Mesendoderm (in vitro differentiated cells): Measurements from ENCODE around the gene PRKCQ.

Experiments used
- DNase-seq: peaks from one replicate; pipeline ENCODE4 v3.0.0; 2013
- H2AK5ac ChIP-seq: 2 replicates; pipeline ENCODE4 v1.6.1; 2013; ENCODE audit warnings: low read length, inconsistent platforms
- H2BK120ac ChIP-seq: 2 replicates; pipeline ENCODE4 v1.6.1; 2013; ENCODE audit warnings: low read depth, mild to moderate bottlenecking, low read length, moderate library complexity, mixed read lengths
- H2BK15ac ChIP-seq: replicated peaks from 2 replicates; pipeline ENCODE4 v1.6.1; 2013; ENCODE audit warnings: low read depth, mild to moderate bottlenecking, moderate library complexity
- H2BK5ac ChIP-seq: 2 replicates; pipeline ENCODE4 v1.6.1; 2013; ENCODE audit warnings: low read length, inconsistent platforms
- H3K18ac ChIP-seq: 2 replicates; pipeline ENCODE4 v1.6.1; 2013; ENCODE audit warnings: mild to moderate bottlenecking, low read length, mixed read lengths
- H3K23ac ChIP-seq: one replicate; pipeline ENCODE4 v1.6.1; 2013; ENCODE audit warnings: low read length
- H3K27ac ChIP-seq: 2 replicates; pipeline ENCODE4 v1.5.1; 2013; ENCODE audit warnings: low read depth, mild to moderate bottlenecking, inconsistent platforms, low read length, moderate library complexity
- H3K27me3 ChIP-seq: 2 replicates; pipeline ENCODE4 v1.6.1; 2013; ENCODE audit warnings: low read length, control low read depth, mild to moderate bottlenecking, inconsistent platforms; ENCODE audit not compliant: insufficient read depth, poor library complexity
- H3K36me3 ChIP-seq: 2 replicates; pipeline ENCODE4 v1.6.1; 2013; ENCODE audit warnings: low read length, inconsistent platforms; ENCODE audit not compliant: control insufficient read depth, insufficient read depth
- H3K4ac ChIP-seq: one replicate; pipeline ENCODE4 v1.6.1; 2013; ENCODE audit warnings: low read depth, mild to moderate bottlenecking, low read length, moderate library complexity
- H3K4me1 ChIP-seq: 2 replicates; pipeline ENCODE4 v1.6.1; 2013; ENCODE audit warnings: low read depth, low read length, inconsistent platforms; ENCODE audit not compliant: control insufficient read depth
- H3K4me2 ChIP-seq: 2 replicates; pipeline ENCODE4 v1.6.1; 2013; ENCODE audit warnings: low read length
- H3K4me3 ChIP-seq: 2 replicates; pipeline ENCODE4 v1.5.1; 2013; ENCODE audit warnings: mild to moderate bottlenecking, low read length
- H3K56ac ChIP-seq: one replicate; pipeline ENCODE4 v1.6.1; 2013; ENCODE audit warnings: low read length
- H3K79me1 ChIP-seq: 2 replicates; pipeline ENCODE4 v1.6.1; 2013; ENCODE audit warnings: low read length, inconsistent platforms
- H3K79me2 ChIP-seq: 2 replicates; pipeline ENCODE4 v1.6.1; 2013; ENCODE audit warnings: mild to moderate bottlenecking, low read length; ENCODE audit not compliant: control insufficient read depth, insufficient read depth
- H3K9ac ChIP-seq: 2 replicates; pipeline ENCODE4 v1.6.1; 2013; ENCODE audit warnings: low read length, inconsistent platforms
- H4K5ac ChIP-seq: one replicate; pipeline ENCODE4 v1.6.1; 2013; ENCODE audit warnings: low read length
- H4K8ac ChIP-seq: one replicate; pipeline ENCODE4 v1.6.1; 2013; ENCODE audit warnings: low read depth, mild to moderate bottlenecking, control low read depth, low read length, moderate library complexity
- WGBS: extraction: QIAGEN DNeasy Blood & Tissue Kit; methylation state at CpG from one replicate; pipeline ENCODE4 v1.1.7; 2013; ENCODE audit warnings: low lambda C conversion rate, missing lambda C conversion rate; ENCODE audit not compliant: insufficient coverage; ENCODE audit errors: extremely low coverage; 5-methylcytosine and 5-hydroxymethylcytosine counted together

PRKCQ gene

GRCh38 chr10:6564367-6564766 is 15.7 kb downstream of the PRKCQ start:
- no CpG with 5 or more reads among the region's 5 CpGs for WGBS

DNA sequence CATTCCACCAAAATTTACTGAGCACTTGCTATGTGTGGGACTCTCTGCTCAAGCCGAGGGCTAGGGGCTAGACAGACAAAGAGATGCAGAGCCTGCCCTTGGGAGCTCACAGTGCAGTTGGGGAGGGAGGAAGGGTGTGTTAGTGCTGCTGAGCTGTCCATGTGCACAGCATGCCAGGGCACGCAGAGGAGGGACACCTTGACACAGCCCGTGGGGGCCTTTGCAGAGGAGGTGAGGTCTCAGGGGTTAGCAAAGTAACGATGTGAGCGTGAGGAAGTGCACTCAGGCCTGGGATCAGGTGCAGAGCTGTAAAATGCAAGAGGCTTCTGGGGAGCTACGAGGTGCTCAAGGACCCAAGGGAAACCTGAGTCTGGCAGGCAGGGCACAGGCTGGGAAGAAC is 16.3 kb downstream of the PRKCQ start:
- Histone ChIP-seq H3K4me3 (no peak overlapping the region), H3K56ac (no peak overlapping the region), H3K79me1 (no peaks in the 10 kb centered on the region), H4K8ac (no peak overlapping the region), H3K79me2 (no peaks in the 10 kb centered on the region), H3K27me3 (no peaks in the 10 kb centered on the region), H3K27ac (no peak overlapping the region), H2BK15ac (no peak overlapping the region), H3K9ac (no peak overlapping the region), H2AK5ac (no peak overlapping the region), H3K36me3 (no peaks in the 10 kb centered on the region), H2BK120ac (no peak overlapping the region), H3K4me2 (no peak overlapping the region), H3K4ac (no peak overlapping the region), H2BK5ac (no peak overlapping the region), H3K4me1 (peaks cover 5% of the 10 kb centered on the region), H4K5ac (no peak overlapping the region), H3K23ac (no peak overlapping the region), H3K18ac (no peak overlapping the region)
- DNase-seq: no peak
- no CpG with 5 or more reads among the region's 6 CpGs for WGBS

More at GRCh38 chr10:6564367-6564766, 15.7 kb downstream of the PRKCQ start:
- H3K23ac ChIP-seq: no peak overlapping the region
- no peak overlapping the region for H3K18ac ChIP-seq
- H3K27ac ChIP-seq: no peak overlapping the region
- no peak overlapping the region for H4K8ac ChIP-seq
- H3K56ac ChIP-seq: no peak overlapping the region
- no peaks in the 10 kb centered on the region for H3K36me3 ChIP-seq
- no peak overlapping the region for H2AK5ac ChIP-seq
- no peak overlapping the region for H4K5ac ChIP-seq
- H3K4me3 ChIP-seq: no peak overlapping the region
- no peaks in the 10 kb centered on the region for H3K27me3 ChIP-seq
- H3K79me1 ChIP-seq: no peaks in the 10 kb centered on the region
- DNase-seq: no peak
- peaks cover 9% of the 10 kb centered on the region for H3K4me1 ChIP-seq
- no peak overlapping the region for H3K4me2 ChIP-seq
- H2BK120ac ChIP-seq: no peak overlapping the region
- no peaks in the 10 kb centered on the region for H3K79me2 ChIP-seq
- H3K9ac ChIP-seq: no peak overlapping the region
- no peak overlapping the region for H2BK15ac ChIP-seq
- no peak overlapping the region for H3K4ac ChIP-seq
- H2BK5ac ChIP-seq: no peak overlapping the region

- H3K56ac ChIP-seq: peak overlapping the region; percentile 31
- H3K18ac ChIP-seq: no peak overlapping the region
- no peaks in the 10 kb centered on the region for H3K27me3 ChIP-seq
- peak overlapping the region; percentile 50 for H3K23ac ChIP-seq
- H3K4me1 ChIP-seq: peaks cover 5% of the 10 kb centered on the region
- no peak overlapping the region for H3K4me2 ChIP-seq
- no peak overlapping the region for H2BK15ac ChIP-seq
- no peak overlapping the region for H2AK5ac ChIP-seq
- no CpG with 5 or more reads among the region's 7 CpGs for WGBS
- no peak overlapping the region for H3K4me3 ChIP-seq
- no peaks in the 10 kb centered on the region for H3K36me3 ChIP-seq
- peak; percentile 36 for DNase-seq
- no peak overlapping the region for H3K9ac ChIP-seq
- H4K8ac ChIP-seq: no peak overlapping the region
- no peaks in the 10 kb centered on the region for H3K79me2 ChIP-seq
- no peak overlapping the region for H2BK120ac ChIP-seq
- H3K79me1 ChIP-seq: no peaks in the 10 kb centered on the region
- no peak overlapping the region for H3K4ac ChIP-seq
- no peak overlapping the region for H2BK5ac ChIP-seq
- no peak overlapping the region for H4K5ac ChIP-seq
- H3K27ac ChIP-seq: no peak overlapping the region
Measured at GRCh38 chr10:6563075-6563474, 17.0 kb downstream of the PRKCQ start.

GRCh38 chr10:6562221-6562620 is 17.9 kb downstream of the PRKCQ start:
- Histone ChIP-seq H3K4me2 (no peak overlapping the region), H3K27ac (no peak overlapping the region), H3K79me1 (no peaks in the 10 kb centered on the region), H3K4ac (no peak overlapping the region), H3K27me3 (no peaks in the 10 kb centered on the region), H3K9ac (no peak overlapping the region), H3K23ac (no peak overlapping the region), H2BK120ac (no peak overlapping the region), H3K4me1 (peaks cover 5% of the 10 kb centered on the region), H3K56ac (no peak overlapping the region), H3K36me3 (no peaks in the 10 kb centered on the region), H4K5ac (no peak overlapping the region), H2BK5ac (no peak overlapping the region), H3K79me2 (no peaks in the 10 kb centered on the region), H3K4me3 (no peak overlapping the region), H4K8ac (no peak overlapping the region), H2BK15ac (no peak overlapping the region), H3K18ac (no peak overlapping the region), H2AK5ac (no peak overlapping the region)
- no peak for DNase-seq
- no CpG with 5 or more reads among the region's 7 CpGs for WGBS

- no peak for DNase-seq
- Histone ChIP-seq H3K4me2 (no peak overlapping the region), H2BK120ac (no peak overlapping the region), H2BK15ac (no peak overlapping the region), H3K27me3 (no peaks in the 10 kb centered on the region), H4K5ac (no peak overlapping the region), H3K4me1 (peaks cover 5% of the 10 kb centered on the region), H3K79me1 (no peaks in the 10 kb centered on the region), H3K4me3 (no peak overlapping the region), H3K9ac (no peak overlapping the region), H3K56ac (no peak overlapping the region), H3K23ac (no peak overlapping the region), H3K18ac (no peak overlapping the region), H4K8ac (no peak overlapping the region), H3K27ac (no peak overlapping the region), H3K36me3 (no peaks in the 10 kb centered on the region), H3K4ac (no peak overlapping the region), H3K79me2 (no peaks in the 10 kb centered on the region), H2BK5ac (no peak overlapping the region), H2AK5ac (no peak overlapping the region)
- no CpG with 5 or more reads among the region's 4 CpGs for WGBS
Measured at GRCh38 chr10:6561552-6561951, 18.5 kb downstream of the PRKCQ start.

DNA sequence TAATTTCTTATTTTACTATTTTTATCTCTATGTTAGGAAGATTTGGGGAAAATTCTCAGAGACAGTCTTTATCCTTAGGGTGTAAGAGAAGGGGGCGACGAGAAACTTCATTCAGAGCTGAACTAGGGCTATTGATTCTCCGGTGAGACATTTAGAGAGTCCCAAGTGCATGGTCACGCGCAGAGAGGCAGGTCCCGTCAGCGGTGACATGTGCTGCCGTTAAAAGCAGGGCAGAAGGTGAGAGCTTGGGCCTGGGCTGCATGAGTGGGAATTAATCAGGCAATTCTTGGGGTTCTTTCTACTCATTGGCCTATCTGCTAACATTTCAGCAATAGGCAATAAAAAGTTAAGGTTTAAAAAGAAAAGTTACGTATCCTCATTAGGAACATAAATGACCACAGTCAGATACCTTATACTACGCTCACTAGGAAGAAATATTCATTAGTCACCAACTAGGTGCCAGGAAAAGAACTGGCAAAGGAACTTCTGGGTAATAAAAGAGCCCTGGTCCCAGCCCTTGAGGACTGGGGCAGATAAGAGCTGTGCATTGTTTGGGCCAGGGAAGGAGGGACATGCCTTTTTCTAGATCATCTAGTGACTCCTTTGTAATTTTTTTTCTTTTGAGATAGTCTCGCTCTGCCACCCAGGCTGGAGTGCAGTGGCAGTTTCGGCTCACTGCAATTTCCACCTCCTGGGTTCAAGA is 21.2 kb downstream of the PRKCQ start:
- Histone ChIP-seq H3K4me2 (no peak overlapping the region), H4K8ac (no peak overlapping the region), H3K4ac (no peak overlapping the region), H2BK5ac (no peak overlapping the region), H2BK15ac (no peak overlapping the region), H3K56ac (no peak overlapping the region), H3K4me3 (no peak overlapping the region), H3K79me2 (no peaks in the 10 kb centered on the region), H3K4me1 (peaks cover 5% of the 10 kb centered on the region), H3K27me3 (no peaks in the 10 kb centered on the region), H2BK120ac (no peak overlapping the region), H3K23ac (no peak overlapping the region), H3K27ac (no peak overlapping the region), H2AK5ac (no peak overlapping the region), H3K9ac (no peak overlapping the region), H4K5ac (no peak overlapping the region), H3K79me1 (no peaks in the 10 kb centered on the region), H3K18ac (no peak overlapping the region), H3K36me3 (no peaks in the 10 kb centered on the region)
- no CpG with 5 or more reads among the region's 12 CpGs for WGBS
- no peak for DNase-seq
